RPMI8226 (cell line): Measurements from ENCODE around the gene FGF12.

Experiments used
- DNase-seq: peaks from one replicate; pipeline ENCODE4 v3.0.0-alpha.2; 2015

FGF12 gene

GRCh38 chr3:192489579-192489978 lies 237.8 kb downstream of the FGF12 start:
- no peak for DNase-seq

DNA sequence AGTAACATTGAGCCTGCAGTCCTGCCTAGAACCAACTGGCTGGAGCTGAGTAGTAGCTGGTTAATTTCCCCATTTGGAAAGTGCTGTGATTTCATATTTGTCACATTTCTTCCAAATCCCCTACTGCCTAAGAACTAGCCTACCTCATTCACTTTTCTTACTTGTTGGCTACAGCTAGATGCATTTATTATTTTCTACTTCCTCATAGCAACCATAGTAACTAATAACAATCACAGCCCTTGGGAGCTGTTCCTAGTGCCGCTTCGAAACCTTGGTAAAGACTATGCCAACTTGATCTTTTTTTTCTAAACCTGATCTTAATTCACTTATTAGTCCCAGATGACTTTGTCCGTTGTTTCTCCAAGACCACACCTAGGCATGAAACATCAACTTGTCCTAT lies 240.3 kb downstream of the FGF12 start:
- no peak for DNase-seq

DNA sequence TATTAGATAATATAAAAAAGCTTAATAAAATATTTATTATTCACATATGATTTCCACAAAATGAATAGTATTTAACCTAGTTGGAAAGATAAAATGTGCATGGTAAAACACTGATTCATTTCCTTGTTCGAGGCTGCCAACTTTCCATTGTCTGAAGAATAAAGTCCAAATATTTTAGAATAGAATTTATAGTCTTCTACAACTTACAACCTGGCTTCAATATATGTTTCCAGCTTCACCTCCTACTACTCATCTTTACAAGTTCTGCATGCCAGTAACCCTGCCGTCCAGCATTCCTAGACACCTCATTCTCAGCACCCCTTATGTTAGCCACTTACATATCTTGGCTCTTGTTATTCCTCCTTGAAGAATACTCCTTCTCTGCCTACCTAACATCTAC lies 244.5 kb downstream of the FGF12 start:
- no peak for DNase-seq

DNA sequence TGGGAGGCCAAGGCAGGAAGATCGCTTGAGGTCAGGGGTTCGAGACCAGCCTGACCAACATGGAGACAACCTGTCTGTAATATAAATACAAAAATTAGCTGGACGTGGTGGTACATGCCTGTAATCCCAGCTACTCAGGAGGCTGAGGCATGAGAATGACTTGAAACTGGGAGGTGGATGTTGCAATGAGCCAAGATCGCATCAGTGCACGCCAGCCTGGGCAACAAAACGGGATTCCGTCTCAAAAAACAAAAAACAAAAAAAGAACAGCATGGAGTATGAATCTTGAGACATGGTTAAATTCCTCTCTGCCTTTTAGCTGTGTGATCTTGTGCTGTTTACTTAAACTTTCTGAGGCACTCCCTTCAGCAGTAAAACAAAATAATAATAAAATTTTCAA lies 244.9 kb downstream of the FGF12 start:
- no peak for DNase-seq

DNA sequence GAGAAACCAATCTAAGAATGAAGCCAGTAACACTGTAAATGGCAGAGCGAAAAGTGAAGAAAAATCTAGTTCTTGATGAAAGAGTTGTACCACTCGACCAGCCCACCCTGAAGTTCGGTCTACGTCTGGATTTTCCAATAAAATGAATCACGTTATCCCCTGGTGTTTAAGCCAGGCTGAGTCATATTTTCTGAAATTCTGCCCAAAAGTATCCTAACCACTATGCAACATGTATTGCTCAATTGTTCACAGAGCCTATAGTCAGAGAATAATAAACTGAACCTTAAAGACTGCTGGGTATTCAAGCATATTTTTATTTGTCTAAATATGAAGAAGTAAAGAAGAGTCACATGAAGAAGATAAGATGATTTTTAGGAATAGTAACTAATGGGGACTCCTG lies 245.7 kb downstream of the FGF12 start:
- DNase-seq: no peak

GRCh38 chr3:192467230-192468140 lies 259.9 kb downstream of the FGF12 start:
- DNase-seq: peak; percentile 68

DNA sequence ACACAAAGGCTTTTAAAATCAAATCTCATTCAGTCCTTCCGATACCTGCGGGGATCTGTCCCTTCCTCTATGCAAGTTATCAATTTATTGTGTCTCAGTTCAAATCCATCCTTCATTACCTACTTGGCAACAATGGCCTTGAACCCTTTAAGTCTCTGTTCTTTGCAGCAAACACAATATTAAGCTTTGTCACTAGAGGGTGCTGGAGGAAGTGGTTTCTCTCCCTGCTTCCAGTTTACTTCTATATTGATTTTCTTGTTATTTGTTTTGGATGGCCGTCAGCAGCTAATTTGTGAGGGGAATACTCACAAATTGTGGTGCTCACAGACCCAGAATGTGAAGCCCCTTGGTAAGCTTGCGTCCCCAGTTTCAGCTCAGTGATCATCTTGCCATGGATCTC lies 278.3 kb downstream of the FGF12 start:
- DNase-seq: no peak

DNA sequence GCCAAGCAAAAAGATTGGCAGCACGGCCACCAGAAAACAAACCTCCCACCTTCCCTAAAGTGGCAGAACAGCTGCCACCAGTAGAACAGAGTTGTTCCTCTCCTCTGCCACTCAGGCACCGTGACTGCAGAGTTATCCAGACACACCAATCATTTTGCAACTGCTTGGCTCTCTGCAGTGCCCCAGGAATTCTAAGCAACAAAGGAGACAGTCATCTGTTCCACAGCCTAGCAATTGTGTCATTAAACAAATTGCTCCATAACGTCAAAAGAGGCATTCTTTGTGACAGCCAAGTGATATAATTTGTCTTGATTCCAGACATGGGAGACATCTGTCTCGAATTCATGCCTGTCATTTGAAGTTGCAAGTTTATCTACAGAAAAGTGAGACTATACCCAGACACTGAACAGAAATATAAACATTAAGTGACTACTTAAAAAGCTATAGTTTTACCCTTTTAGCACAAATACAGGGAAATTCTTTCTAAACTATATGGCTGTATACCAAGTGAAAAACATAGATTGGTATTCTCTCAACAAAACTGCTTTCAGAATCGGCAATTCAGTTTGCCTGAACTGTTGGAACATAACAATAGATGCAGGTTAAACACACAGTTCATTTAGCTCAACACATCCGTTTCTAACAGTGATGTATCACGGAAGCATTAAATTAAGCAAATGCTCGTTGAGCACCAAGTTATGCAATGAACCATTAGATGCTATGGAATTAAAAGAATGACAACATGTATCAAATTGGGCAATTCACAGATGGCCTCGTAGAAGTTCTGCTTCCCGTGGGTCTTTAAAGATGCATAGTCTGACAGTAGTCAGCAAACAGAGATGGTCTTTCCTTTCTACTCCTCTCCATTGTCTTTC lies 281.3 kb downstream of the FGF12 start:
- no peak for DNase-seq

GRCh38 chr3:192444791-192445106 lies 282.6 kb downstream of the FGF12 start:
- DNase-seq: no peak

- peak; percentile 65 for DNase-seq
Observed at GRCh38 chr3:192444096-192444790, 283.1 kb downstream of the FGF12 start.

DNA sequence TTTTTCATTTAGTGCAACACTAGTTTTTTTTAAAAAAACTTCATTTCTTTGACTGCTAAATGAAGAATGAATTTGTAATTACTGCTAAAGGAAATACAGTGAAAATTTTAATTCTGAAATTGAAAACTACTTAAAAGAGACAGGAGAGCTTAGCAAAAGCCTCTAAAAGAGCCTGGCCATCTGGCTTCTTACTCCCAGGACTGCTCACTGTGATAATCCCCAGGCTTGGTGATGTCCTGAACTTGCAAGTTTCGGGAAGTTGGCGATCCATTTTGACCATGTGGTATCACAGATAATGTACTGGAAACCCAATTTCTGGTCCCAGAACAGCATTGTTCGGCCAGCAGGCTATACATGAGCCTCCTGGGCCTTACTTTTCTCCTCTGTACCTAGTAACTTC lies 292.1 kb downstream of the FGF12 start:
- no peak for DNase-seq

- no peak for DNase-seq
Observed at GRCh38 chr3:192434186-192434585, 293.2 kb downstream of the FGF12 start.

- DNase-seq: no peak
Observed at GRCh38 chr3:192433704-192434103, 293.6 kb downstream of the FGF12 start.

DNA sequence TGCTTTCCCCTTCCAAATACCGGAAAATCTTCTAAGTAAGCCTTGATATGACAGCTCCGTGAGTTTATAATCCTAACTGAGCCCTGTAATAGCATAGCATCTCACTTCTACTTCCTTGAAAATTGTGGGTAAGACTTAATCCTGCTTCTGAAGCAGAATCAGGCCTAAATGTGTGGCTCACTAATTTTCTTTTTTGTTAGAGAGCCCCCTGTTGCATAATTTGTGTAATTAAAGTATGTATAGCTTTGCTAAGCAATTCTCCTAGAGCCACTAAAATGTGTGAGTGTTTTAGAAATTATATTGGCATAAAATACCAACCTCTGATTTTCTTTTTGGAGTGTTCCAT lies 304.4 kb downstream of the FGF12 start:
- DNase-seq: no peak

GRCh38 chr3:192422321-192422996 lies 304.9 kb downstream of the FGF12 start:
- no peak for DNase-seq

DNA sequence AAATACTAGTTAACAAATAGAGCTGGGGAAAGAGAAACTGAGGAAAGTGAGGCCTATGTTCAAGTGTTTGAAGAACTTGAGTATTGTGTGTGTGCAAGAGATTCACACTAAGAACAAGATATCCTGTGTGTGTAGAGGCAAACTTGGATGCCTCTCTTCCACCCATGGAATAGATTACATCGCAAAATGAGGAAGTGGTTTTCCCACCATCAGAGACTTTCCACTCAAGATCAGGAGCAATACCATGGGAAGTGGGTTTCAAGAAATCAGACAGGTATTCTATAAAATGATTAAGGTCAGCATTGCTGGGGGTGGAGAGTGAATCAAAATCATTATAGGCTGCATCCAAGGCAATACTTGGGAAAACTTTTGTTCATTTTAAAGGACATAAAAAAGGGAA lies 308.0 kb downstream of the FGF12 start:
- DNase-seq: no peak

DNA sequence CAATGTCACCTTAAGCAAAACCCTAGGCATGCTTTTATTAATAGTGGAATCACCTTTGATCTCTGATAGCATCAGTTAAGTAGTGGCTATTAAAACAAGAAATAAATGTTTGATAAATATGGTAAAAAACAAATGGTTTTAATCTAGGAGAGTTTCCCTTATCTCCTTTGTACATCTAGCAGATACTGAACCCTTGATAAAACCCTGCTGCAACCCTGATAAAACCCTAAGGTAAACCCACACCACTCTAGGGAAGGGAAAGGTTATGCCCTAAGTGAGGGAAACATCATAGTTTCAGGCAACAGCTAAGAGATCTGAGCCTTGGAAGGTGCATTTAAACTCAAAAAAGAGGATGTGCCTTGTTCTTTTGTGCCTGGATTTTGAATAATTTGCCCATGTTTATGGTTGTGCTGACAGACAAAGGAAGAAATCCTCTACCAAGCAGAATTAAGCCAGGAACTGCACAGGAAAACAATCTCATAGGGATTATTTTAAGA lies 309.7 kb downstream of the FGF12 start:
- no peak for DNase-seq

GRCh38 chr3:192417017-192417416 lies 310.3 kb downstream of the FGF12 start:
- no peak for DNase-seq

GRCh38 chr3:192413461-192413860 lies 313.9 kb downstream of the FGF12 start:
- DNase-seq: no peak

GRCh38 chr3:192410684-192410960 lies 316.7 kb downstream of the FGF12 start:
- no peak for DNase-seq

DNA sequence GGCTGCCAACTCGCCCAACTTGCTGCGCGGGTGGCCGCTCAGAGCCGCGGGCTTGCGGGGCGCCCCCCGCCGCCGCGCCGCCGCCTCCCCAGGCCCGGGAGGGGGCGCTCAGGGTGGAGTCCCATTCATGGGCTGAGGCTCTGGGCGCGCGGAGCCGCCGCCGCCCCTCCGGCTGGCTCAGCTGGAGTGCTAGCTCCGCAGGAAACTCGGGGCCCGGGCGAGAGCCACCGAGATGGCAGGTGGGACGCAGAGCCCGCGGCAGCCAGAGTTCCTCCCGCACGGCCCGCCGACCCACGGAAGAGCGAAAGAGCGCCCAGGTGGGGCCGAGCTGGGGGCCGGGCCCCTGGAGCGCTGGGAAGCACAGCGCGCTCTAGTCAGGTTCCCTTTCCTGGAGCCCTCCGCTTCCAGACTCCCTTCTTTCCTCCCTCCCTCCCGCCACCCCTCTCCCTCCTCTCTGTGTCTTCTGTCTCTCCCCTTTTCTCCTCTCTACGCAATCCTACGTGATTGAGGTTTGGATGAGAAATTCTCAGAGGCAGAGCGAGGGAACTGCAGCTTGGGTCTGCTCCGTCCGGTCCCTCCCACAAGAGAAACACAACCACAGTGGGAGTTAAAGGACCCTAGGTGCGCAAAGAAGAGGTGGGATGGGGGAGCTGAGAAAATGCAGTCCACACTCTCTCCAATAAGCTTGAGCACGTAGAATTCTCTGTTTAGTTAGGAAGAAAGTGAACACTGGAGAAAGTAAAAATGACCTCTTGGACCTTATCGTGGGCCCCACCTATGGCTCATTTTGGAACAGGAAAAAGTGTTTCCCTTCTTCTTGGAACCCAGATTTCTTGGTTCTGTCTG lies 317.3 kb downstream of the FGF12 start:
- no peak for DNase-seq

GRCh38 chr3:192409201-192409837 lies 318.0 kb downstream of the FGF12 start:
- no peak for DNase-seq
